Neural progenitor cell (in vitro differentiated cells): ENCODE measurements around the gene SCN2B. TPM values are rescaled to one million over a fixed set of nuclear protein-coding genes. Genes with fewer than 3 reads are reported as not detected.

Experiments used
- DNase-seq: peaks from one replicate; pipeline ENCODE4 v3.0.0-alpha.2; 2016; ENCODE audit warnings: low spot score
- H2AFZ ChIP-seq: fragments of 200-600 bp; sonication (generic); replicated peaks from 2 replicates; pipeline ENCODE4 v1.6.1; 2016; ENCODE audit warnings: antibody characterized with exemption
- H3F3A ChIP-seq: fragments of 200-600 bp; sonication (generic); 2 replicates; pipeline ENCODE4 v1.6.1; 2016; ENCODE audit warnings: antibody characterized with exemption, low read depth
- H3K27ac ChIP-seq: fragments of 200-600 bp; sonication (generic); 2 replicates; pipeline ENCODE4 v1.5.1; 2016; ENCODE audit warnings: mild to moderate bottlenecking
- H3K27me3 ChIP-seq: fragments of 200-600 bp; sonication (generic); 2 replicates; pipeline ENCODE4 v1.6.1; 2016; ENCODE audit warnings: mild to moderate bottlenecking, moderate library complexity
- H3K36me3 ChIP-seq: fragments of 200-600 bp; sonication (generic); 2 replicates; pipeline ENCODE4 v1.5.1; 2016
- H3K4me1 ChIP-seq: fragments of 200-600 bp; sonication (generic); 2 replicates; pipeline ENCODE4 v1.6.1; 2016; ENCODE audit warnings: mixed run types
- H3K4me2 ChIP-seq: fragments of 200-600 bp; sonication (generic); 2 replicates; pipeline ENCODE4 v1.6.1; 2016
- H3K4me3 ChIP-seq: fragments of 200-600 bp; sonication (generic); 2 replicates; pipeline ENCODE4 v1.5.1; 2016
- H3K79me2 ChIP-seq: fragments of 200-600 bp; sonication (generic); 2 replicates; pipeline ENCODE4 v1.6.1; 2016; ENCODE audit warnings: low read depth
- H3K9ac ChIP-seq: fragments of 200-600 bp; sonication (generic); 2 replicates; pipeline ENCODE4 v1.6.1; 2016
- H3K9me3 ChIP-seq: fragments of 200-600 bp; sonication (generic); 2 replicates; pipeline ENCODE4 v1.5.1; 2016; ENCODE audit warnings: low read depth
- H4K20me1 ChIP-seq: fragments of 200-600 bp; sonication (generic); 2 replicates; pipeline ENCODE4 v1.6.1; 2016; ENCODE audit warnings: low read depth
- H3K27ac Mint-ChIP-seq: 3 replicates; pipeline ENCODE4 v1.8.0; 2021; ENCODE audit warnings: mixed read lengths
- H3K27me3 Mint-ChIP-seq: 2 replicates; pipeline ENCODE4 v1.8.0; 2022; ENCODE audit warnings: low read depth, mild to moderate bottlenecking, inconsistent platforms, moderate library complexity, mixed read lengths; ENCODE audit not compliant: insufficient read depth
- H3K36me3 Mint-ChIP-seq: 3 replicates; pipeline ENCODE4 v1.8.0; 2021; ENCODE audit warnings: mixed read lengths
- H3K4me1 Mint-ChIP-seq: 3 replicates; pipeline ENCODE4 v1.8.0; 2021; ENCODE audit warnings: mixed read lengths
- H3K4me3 Mint-ChIP-seq: 3 replicates; pipeline ENCODE4 v1.8.0; 2021; ENCODE audit warnings: mild to moderate bottlenecking, moderate library complexity, mixed read lengths
- H3K9me3 Mint-ChIP-seq: 3 replicates; pipeline ENCODE4 v1.8.0; 2020; ENCODE audit warnings: mixed read lengths
- EZH2 ChIP-seq: fragments of 200-600 bp; sonication (generic); IDR thresholded peaks from 2 replicates; pipeline ENCODE4 v1.6.1; 2017; ENCODE audit warnings: antibody characterized with exemption, mild to moderate bottlenecking, moderate library complexity
- EZH2phosphoT487 ChIP-seq: fragments of 200-600 bp; sonication (generic); IDR thresholded peaks from 2 replicates; pipeline ENCODE4 v1.6.1; 2017; ENCODE audit warnings: antibody characterized with exemption
- total RNA-seq: library from RNA; depleted of rRNA; stranded (reverse); fragments of >200 nt; gene quantifications from 2 replicates; pipeline ENCODE4 v1.2.3, GENCODE V29; 2015; ENCODE audit warnings: low replicate concordance
- TF ChIP-seq, protein P1 (sequence below): fragments of 200-600 bp; sonication (generic); IDR thresholded peaks from 2 replicates; pipeline ENCODE4 v1.5.1; 2017; ENCODE audit warnings: antibody characterized with exemption, mild to moderate bottlenecking

SCN2B gene
- total RNA-seq, 1 donor from 2014 or later, result 0.15 TPM

DNA sequence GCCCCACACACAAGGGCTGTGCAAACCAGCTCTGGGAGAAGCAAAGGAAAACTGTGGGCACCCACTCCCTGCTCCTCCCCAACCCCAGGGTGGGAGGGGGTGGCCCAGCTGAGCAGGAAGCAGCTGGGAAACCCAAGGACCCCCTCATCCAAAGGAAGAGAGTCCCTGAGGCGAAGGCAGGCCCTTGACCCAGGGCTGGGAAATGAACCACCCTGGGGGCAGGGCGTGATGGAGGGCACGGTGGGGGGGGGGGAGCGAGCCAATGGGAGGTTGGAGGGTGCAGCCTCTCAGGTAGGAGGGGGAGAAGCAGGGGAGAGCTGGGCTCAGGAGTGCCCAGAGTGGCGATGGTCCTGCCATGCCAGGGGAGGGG, 40.7 kb downstream of the SCN2B start:
- Mint-ChIP-seq H3K36me3 (no peaks in the 10 kb centered on the region), H3K27ac (no peak overlapping the region), H3K4me1 (peaks cover 5% of the 10 kb centered on the region), H3K9me3 (no peaks in the 10 kb centered on the region), H3K27me3 (peaks cover 21% of the 10 kb centered on the region), H3K4me3 (no peak overlapping the region)
- Histone ChIP-seq H3K27me3 (no peaks in the 10 kb centered on the region), H3K4me1 (no peaks in the 10 kb centered on the region), H3F3A (no peaks in the 10 kb centered on the region), H3K9me3 (no peaks in the 10 kb centered on the region), H3K79me2 (no peaks in the 10 kb centered on the region), H3K27ac (no peak overlapping the region), H2AFZ (no peak overlapping the region), H4K20me1 (no peaks in the 10 kb centered on the region), H3K9ac (no peak overlapping the region), H3K36me3 (no peaks in the 10 kb centered on the region), H3K4me3 (no peak overlapping the region), H3K4me2 (no peak overlapping the region)
- DNase-seq, result no peak
- TF ChIP-seq, protein P1, sequence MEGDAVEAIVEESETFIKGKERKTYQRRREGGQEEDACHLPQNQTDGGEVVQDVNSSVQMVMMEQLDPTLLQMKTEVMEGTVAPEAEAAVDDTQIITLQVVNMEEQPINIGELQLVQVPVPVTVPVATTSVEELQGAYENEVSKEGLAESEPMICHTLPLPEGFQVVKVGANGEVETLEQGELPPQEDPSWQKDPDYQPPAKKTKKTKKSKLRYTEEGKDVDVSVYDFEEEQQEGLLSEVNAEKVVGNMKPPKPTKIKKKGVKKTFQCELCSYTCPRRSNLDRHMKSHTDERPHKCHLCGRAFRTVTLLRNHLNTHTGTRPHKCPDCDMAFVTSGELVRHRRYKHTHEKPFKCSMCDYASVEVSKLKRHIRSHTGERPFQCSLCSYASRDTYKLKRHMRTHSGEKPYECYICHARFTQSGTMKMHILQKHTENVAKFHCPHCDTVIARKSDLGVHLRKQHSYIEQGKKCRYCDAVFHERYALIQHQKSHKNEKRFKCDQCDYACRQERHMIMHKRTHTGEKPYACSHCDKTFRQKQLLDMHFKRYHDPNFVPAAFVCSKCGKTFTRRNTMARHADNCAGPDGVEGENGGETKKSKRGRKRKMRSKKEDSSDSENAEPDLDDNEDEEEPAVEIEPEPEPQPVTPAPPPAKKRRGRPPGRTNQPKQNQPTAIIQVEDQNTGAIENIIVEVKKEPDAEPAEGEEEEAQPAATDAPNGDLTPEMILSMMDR, result no peak
- TF ChIP-seq EZH2 (no peak), EZH2phosphoT487 (no peak)

DNA sequence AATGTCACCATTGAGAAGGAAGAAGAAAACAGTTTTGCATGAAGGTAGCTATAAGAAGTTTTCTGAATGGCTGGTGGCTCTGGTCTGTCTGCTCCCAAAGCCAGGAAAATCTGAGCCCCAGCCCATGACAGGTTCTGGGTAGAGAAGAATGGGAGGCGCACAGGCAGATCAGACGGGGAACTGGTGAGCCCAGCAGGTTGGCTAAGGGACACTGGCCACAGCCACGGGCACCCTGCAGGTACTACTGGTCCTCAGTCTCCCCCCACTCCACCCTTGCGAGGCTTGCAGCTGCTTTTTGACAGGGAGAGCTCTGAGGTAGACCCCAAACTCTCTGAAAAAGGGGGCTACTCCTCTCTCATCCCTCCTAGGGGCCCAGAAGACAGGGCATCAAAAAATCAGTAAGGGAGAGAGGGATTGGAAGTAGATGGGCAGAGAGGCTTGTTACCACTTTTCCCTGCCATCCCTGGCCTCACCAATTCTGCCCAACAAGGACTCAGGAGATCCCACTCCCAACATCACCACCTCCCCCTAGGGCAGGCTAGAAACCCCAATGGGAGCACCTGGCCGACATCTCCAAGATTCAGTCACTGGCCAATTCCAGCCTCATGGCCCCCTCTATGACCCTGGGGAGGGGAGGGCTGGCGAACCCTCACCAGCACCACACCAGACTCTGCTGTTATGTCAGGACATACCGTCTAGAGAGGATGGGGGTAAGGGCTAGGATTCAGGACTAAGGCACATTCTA, 41.2 kb downstream of the SCN2B start:
- H3K27ac Mint-ChIP-seq, result no peak overlapping the region
- no peak overlapping the region for H2AFZ ChIP-seq

DNA sequence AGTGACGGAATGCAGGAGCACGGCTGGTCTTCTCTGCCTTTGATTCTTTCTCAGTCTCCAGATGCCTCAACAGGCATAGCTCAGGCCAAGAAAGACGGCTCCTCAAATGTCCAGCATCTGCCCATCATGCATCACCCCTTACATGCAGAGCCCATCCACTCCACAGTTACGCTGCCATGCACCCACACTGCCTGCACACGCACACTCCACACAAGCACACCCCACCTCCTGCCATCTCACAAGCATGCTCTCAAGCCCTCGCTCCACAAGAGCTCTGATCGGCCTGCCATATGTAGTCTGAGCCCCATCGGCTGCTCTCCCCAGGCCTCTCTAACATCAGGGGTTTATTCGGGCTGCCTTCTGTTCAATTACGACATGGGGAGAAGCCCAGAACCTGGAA, 42.6 kb downstream of the SCN2B start:
- Mint-ChIP-seq H3K9me3 (no peaks in the 10 kb centered on the region), H3K27me3 (peaks cover 16% of the 10 kb centered on the region), H3K4me3 (no peak overlapping the region), H3K4me1 (no peaks in the 10 kb centered on the region), H3K27ac (no peak overlapping the region), H3K36me3 (no peaks in the 10 kb centered on the region)
- H2AFZ ChIP-seq, result no peak overlapping the region
- H3F3A ChIP-seq, result peaks cover 5% of the 10 kb centered on the region
- H3K27ac ChIP-seq, result no peak overlapping the region
- no peak for DNase-seq
- no peak overlapping the region for H3K9ac ChIP-seq
- H3K79me2 ChIP-seq, result no peaks in the 10 kb centered on the region
- H4K20me1 ChIP-seq, result no peaks in the 10 kb centered on the region
- no peak for TF ChIP-seq EZH2
- no peak for TF ChIP-seq EZH2phosphoT487
- TF ChIP-seq, protein P1, result no peak
- H3K9me3 ChIP-seq, result no peaks in the 10 kb centered on the region
- peaks cover 5% of the 10 kb centered on the region for H3K4me1 ChIP-seq
- H3K4me3 ChIP-seq, result no peak overlapping the region
- H3K27me3 ChIP-seq, result no peaks in the 10 kb centered on the region
- H3K4me2 ChIP-seq, result no peak overlapping the region
- H3K36me3 ChIP-seq, result no peaks in the 10 kb centered on the region

More for the DNA sequence above, 41.2 kb downstream of the SCN2B start:
- H3K9me3 ChIP-seq, result no peaks in the 10 kb centered on the region
- Mint-ChIP-seq H3K4me3 (no peak overlapping the region), H3K27me3 (peaks cover 16% of the 10 kb centered on the region), H3K36me3 (no peaks in the 10 kb centered on the region), H3K4me1 (peaks cover 5% of the 10 kb centered on the region), H3K9me3 (no peaks in the 10 kb centered on the region)
- no peak overlapping the region for H3K27ac ChIP-seq
- no peaks in the 10 kb centered on the region for H4K20me1 ChIP-seq
- TF ChIP-seq, protein P1, result no peak
- TF ChIP-seq EZH2 (no peak), EZH2phosphoT487 (no peak)
- no peak overlapping the region for H3K4me2 ChIP-seq
- no peaks in the 10 kb centered on the region for H3K4me1 ChIP-seq
- no peak for DNase-seq
- no peaks in the 10 kb centered on the region for H3K36me3 ChIP-seq
- H3K79me2 ChIP-seq, result no peaks in the 10 kb centered on the region
- H3F3A ChIP-seq, result no peaks in the 10 kb centered on the region
- no peak overlapping the region for H3K9ac ChIP-seq
- H3K27me3 ChIP-seq, result no peaks in the 10 kb centered on the region
- no peak overlapping the region for H3K4me3 ChIP-seq
